ENCODE data around the gene LEMD2.

LEMD2 gene

DNA sequence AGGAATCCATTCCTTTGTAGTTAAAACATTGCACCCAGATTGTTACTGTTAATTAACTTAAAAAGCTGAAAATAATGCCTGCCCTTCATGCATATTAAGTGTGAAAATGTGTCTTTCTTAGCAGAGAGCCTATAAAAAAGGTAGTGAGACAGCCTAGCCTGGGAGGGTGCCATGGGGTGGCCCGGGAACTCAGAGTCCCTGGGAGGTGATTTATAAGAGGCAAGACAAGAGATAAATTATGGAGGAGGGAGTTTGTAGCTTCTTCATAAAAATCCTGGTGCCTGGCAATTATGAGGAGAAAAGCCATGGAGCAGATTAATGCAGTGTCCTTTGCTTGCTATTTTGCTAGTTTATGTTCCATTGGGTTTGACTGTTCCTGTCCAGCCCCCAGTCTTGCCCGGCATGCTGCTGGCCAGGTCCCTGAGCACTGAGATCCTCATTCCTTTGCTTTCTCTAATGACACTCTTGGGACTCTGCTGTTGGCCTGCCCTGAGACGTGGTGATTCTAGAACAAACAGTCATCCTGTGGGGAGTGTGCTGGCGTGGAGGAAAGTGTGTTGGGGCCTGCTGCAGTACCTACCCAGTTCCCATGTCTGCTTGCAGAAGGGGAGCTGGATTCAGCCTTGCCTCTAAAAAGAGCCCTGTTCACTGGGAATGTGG, 10.7 kb upstream of the LEMD2 start:
- DNase-seq (ENCODE audit: low spot score): no peak
- TF ChIP-seq, protein P1, sequence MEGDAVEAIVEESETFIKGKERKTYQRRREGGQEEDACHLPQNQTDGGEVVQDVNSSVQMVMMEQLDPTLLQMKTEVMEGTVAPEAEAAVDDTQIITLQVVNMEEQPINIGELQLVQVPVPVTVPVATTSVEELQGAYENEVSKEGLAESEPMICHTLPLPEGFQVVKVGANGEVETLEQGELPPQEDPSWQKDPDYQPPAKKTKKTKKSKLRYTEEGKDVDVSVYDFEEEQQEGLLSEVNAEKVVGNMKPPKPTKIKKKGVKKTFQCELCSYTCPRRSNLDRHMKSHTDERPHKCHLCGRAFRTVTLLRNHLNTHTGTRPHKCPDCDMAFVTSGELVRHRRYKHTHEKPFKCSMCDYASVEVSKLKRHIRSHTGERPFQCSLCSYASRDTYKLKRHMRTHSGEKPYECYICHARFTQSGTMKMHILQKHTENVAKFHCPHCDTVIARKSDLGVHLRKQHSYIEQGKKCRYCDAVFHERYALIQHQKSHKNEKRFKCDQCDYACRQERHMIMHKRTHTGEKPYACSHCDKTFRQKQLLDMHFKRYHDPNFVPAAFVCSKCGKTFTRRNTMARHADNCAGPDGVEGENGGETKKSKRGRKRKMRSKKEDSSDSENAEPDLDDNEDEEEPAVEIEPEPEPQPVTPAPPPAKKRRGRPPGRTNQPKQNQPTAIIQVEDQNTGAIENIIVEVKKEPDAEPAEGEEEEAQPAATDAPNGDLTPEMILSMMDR (IDR thresholded peaks at IDR 0.05; ENCODE audit: extremely low read depth, missing control alignments): no peak

DNA sequence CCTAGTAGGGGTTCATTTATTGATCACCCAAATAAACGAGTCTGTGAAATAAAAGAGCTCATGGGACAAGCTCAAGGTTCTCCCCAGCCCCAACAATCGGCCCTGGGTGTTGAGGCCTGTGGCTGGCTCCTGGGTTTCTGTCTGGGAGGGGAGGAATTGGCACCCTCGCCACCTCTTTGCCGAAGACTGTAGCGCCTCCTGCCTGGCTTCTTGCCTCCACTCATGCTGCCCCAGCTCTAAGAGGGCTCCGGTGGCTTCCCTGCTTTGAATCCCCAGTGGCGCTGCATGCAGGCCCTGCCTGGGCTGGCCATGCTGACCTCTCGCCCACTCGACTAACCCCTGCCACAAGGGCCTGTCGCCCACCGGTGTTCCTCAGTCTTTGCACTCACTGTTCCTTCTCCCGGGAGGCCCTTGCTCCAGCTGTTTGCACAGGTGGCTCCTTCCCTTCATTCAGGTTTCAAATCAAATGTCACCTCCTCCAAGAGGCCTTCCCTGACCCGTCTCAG, 9.5 kb upstream of the LEMD2 start:
- DNase-seq (ENCODE audit: low spot score): no peak
- TF ChIP-seq, protein P1 (IDR thresholded peaks at IDR 0.05; ENCODE audit: extremely low read depth, missing control alignments): no peak

DNA sequence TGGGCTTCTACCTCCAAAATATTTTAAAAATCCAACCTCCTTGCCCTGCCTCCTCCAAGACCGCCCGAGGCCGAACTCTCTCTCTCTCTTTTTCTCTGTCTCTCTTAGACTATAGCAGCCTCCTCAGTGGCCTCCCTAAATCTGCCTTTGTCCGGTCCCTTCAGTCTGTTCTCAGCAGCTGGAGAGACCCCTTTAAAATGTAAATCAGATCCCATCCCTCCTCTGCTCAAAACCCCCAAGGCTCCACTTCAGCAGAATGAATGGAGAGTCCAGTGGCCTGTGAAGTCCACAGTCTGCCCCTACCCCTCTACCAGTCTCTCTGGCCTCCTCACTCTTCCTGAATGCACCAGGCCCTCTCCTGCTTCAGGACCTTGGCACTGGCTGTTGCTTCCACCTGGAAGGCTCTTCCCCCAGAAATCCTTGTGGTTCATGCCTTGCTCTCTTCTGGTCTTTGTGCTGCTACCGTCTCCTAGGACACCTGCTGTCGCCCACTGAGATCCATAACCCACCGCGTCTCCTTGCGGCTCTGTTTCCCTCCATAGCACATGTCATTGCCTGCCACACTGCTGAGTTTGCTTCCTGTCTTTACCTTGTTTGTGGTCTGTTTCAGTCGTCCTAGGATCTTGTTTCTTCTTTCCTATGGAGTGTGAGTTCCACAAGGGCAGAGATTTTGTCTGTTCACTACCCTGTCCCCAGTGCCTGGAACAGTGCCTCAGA, 8.9 kb upstream of the LEMD2 start:
- TF ChIP-seq, protein P1 (IDR thresholded peaks at IDR 0.05; ENCODE audit: extremely low read depth, missing control alignments): no peak
- DNase-seq (ENCODE audit: low spot score): no peak

DNA sequence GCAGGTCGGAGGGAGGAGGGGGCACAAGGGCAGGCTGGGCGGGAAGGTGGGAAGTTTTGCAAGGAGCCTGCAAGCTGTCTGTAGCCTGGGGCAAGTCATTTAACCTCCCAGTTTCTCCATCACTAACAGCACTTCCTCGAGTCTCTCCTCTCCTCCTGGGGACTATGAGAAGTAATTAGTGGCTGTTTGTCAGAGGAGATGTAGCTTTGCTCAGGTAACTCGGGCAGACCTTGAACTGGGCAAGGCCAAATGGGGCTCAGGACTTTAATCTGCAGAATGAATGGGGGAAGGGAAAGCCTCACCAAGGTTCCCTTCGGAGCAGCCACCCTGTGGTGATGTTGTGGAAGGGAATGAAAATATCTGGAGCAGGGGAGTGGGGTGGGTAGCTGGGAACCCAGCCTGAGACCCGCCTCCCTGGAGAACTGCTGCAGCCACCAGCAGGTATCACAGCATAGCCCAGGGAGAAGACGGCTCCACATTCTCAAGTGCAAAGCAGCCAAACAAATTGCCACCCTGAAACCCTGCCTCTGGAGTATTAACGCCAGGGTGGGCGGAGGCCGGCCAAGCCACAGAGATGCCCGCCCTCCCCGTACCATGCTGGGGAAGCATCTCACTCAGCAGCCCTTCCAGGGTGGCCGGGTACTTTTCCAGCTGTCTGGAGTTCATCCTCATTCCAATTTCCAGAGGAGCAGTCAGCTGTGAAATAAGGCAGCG, 6.1 kb upstream of the LEMD2 start:
- no peak for DNase-seq (ENCODE audit: low spot score)
- TF ChIP-seq, protein P1 (IDR thresholded peaks at IDR 0.05; ENCODE audit: extremely low read depth, missing control alignments): no peak

DNA sequence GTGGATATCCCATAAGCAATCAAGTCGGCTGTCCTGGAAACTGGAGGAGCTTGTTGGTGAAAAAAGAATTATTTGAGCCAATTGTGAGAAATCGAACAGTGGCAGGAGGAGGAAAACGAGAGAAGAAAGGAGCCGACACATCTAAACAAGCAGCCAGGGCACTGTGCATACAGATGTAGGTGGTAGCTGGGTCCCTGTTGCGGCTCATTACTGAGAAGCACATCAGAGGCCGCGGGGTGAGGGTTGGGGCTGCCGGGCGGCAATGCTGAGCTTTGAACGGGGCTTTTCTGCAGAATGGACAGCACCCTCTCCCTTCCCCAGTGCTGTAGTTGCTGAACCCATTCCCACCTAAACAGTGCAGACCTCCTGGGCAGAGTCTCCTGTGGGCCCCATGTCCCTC, 4.1 kb upstream of the LEMD2 start:
- TF ChIP-seq, protein P1 (IDR thresholded peaks at IDR 0.05; ENCODE audit: extremely low read depth, missing control alignments): no peak
- DNase-seq (ENCODE audit: low spot score): no peak

DNA sequence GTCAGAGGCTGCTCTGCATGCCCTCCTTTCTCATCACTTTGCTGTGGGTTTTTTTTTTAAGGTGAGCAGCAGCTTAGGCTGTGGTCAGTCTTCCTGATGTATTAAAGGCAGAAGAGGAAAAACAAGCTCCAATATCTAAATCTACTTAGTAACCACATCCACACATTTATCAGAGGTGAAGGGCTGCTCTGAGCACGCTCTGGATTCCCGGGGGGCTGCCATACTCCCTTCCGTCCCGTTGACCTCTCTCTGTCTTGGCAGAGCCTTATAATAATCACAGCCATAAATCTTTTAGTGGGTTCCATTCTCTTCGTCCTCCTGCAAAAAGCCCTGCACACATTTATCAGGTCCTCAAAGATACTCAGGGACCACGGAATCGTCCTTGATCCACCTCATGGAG, 2.7 kb upstream of the LEMD2 start:
- no peak for DNase-seq (ENCODE audit: low spot score)
- TF ChIP-seq, protein P1 (IDR thresholded peaks at IDR 0.05; ENCODE audit: extremely low read depth, missing control alignments): no peak

DNA sequence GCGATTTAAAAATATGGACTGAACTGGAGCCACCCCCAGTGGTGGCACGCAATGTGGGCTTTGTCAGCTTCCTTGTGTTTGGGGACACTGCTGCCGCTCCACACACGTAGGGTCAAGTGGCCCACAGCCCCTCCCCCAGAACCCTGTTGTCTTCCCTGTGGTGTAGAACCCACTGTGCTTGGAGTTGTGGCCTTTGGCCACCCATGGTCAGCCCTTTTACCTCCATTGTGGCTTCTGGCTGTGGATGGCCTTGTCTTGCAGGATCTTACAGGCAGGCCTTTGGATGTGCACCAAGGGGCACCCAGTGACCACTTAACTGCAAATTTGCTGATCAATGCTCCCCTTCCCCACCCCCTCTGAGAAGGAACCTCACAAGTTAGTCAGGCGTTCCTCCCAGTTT, 2.0 kb upstream of the LEMD2 start:
- no peak for DNase-seq (ENCODE audit: low spot score)
- TF ChIP-seq, protein P1 (IDR thresholded peaks at IDR 0.05; ENCODE audit: extremely low read depth, missing control alignments): no peak

Data from GM20000 (cell line).